H1 (cell line): ENCODE data around the gene HINT3. TPM values are rescaled to one million over a fixed set of nuclear protein-coding genes. Genes with fewer than 3 reads are reported as not detected.

Source experiments
- CEBPB ChIP-seq: IDR thresholded peaks from 2 replicates; pipeline ENCODE4 v1.6.1; 2012; ENCODE audit warnings: low read depth, low read length
- CHD7 ChIP-seq: fragments of 300-600 bp; sonication (generic); IDR thresholded peaks from 2 replicates; pipeline ENCODE4 v1.7.1; 2012; ENCODE audit warnings: low read length, moderate library complexity, mild to moderate bottlenecking, inconsistent platforms; ENCODE audit not compliant: insufficient replicate concordance
- RAD21 ChIP-seq, 2 experiments: IDR thresholded peaks in 1 of 2; conservative IDR thresholded peaks in 1 of 2; 2 replicates each; pipeline ENCODE4 v1.6.1; 2011; ENCODE audit warnings: low read depth in 2 of 2, low read length in 2 of 2, improper control_type of control experiment in 1 of 2, inconsistent platforms in 1 of 2, mild to moderate bottlenecking in 1 of 2, moderate library complexity in 1 of 2
- USF2 ChIP-seq: IDR thresholded peaks from 2 replicates; pipeline ENCODE4 v1.6.1; 2011; ENCODE audit warnings: low read length, improper control_type of control experiment
- polyA plus RNA-seq, 7 experiments: library from polyadenylated mRNA; depleted of rRNA in 3 of 7; stranded (reverse) in 5 of 7; unstranded in 2 of 7; fragments of >200 nt in 5 of 7; fragments of 200-250 nt in 2 of 7; gene quantifications; 1 replicate in 5 of 7; 2 replicates in 1 of 7; 4 replicates in 1 of 7; pipeline versions ENCODE4 v1.2.1 to v1.2.3, GENCODE V29; 2011 to 2013; ENCODE audit warnings: missing spikeins in 2 of 7, mixed read lengths in 2 of 7
- total RNA-seq: library from RNA; stranded (reverse); fragmentation: NEBNext Ultra II Directional; extraction: Animal tissue kit (Norgen Biotek cat#: 25700); gene quantifications from 2 replicates; pipeline ENCODE4 v1.2.1, GENCODE V29; 2021

The HINT3 gene
- total and polyA plus RNA-seq, 2 of the 8 experiments (the other 6 are each of a cell fraction or from before 2014, with no cell fraction given), result 1.2 to 7.8 TPM

- TF ChIP-seq CHD7, result no peak
- no peak for TF ChIP-seq CEBPB
- TF ChIP-seq RAD21 (IDR thresholded peaks at IDR 0.05 in 1 of 2, conservative IDR thresholded peaks at IDR 0.05 in 1 of 2; ENCODE audit: low read depth in 2 of 2, low read length in 2 of 2), result no peak
- no peak for TF ChIP-seq USF2
- TF ChIP-seq, all 59 proteins: peak for 0
Observed at GRCh38 chr6:125948455-125948854, 8.1 kb upstream of the HINT3 start (continued).
